ENCODE measurements around the gene HINT1.
"Not testable (repeated sequence)": the region's sequence is repeated elsewhere in the genome, so short reads cannot be mapped to it uniquely, and the experiment has no call there.

The HINT1 gene

GRCh38 chr5:131194725-131195124 is 29.7 kb upstream of the HINT1 start:
- TF ChIP-seq CTCF (IDR thresholded peaks at IDR 0.05) (no peak), ZFX (IDR thresholded peaks at IDR 0.05; ENCODE audit: borderline replicate concordance) (no peak)
- H3K27ac ChIP-seq = no peak overlapping the region

GRCh38 chr5:131193897-131194296 is 28.8 kb upstream of the HINT1 start:
- H3K27ac ChIP-seq = not testable (repeated sequence)

GRCh38 chr5:131193106-131193505 is 28.1 kb upstream of the HINT1 start:
- H3K27ac ChIP-seq = no peak overlapping the region
- TF ChIP-seq ZFX (IDR thresholded peaks at IDR 0.05; ENCODE audit: borderline replicate concordance) = no peak
- no peak for TF ChIP-seq CTCF (IDR thresholded peaks at IDR 0.05)

GRCh38 chr5:131186561-131187256 is 21.7 kb upstream of the HINT1 start:
- no peak for TF ChIP-seq CTCF (IDR thresholded peaks at IDR 0.05)
- TF ChIP-seq ZFX (IDR thresholded peaks at IDR 0.05; ENCODE audit: borderline replicate concordance) = no peak
- no peak overlapping the region for H3K27ac ChIP-seq

GRCh38 chr5:131185523-131186104 is 20.6 kb upstream of the HINT1 start:
- no peak for TF ChIP-seq CTCF (IDR thresholded peaks at IDR 0.05)
- no peak for TF ChIP-seq ZFX (IDR thresholded peaks at IDR 0.05; ENCODE audit: borderline replicate concordance)
- no peak overlapping the region for H3K27ac ChIP-seq

- no peak overlapping the region for H3K27ac ChIP-seq
- TF ChIP-seq CTCF (IDR thresholded peaks at IDR 0.05) (no peak), ZFX (IDR thresholded peaks at IDR 0.05; ENCODE audit: borderline replicate concordance) (no peak)
Measured at GRCh38 chr5:131182839-131183238, 17.8 kb upstream of the HINT1 start.

GRCh38 chr5:131180407-131180806 is 15.4 kb upstream of the HINT1 start:
- no peak for TF ChIP-seq CTCF (IDR thresholded peaks at IDR 0.05)
- no peak for TF ChIP-seq ZFX (IDR thresholded peaks at IDR 0.05; ENCODE audit: borderline replicate concordance)
- H3K27ac ChIP-seq = no peak overlapping the region
